Glutamatergic neuron (in vitro differentiated cells): ENCODE results near the gene ANO4. TPM values are rescaled to one million over a fixed set of nuclear protein-coding genes. Genes with fewer than 3 reads are reported as not detected.
"Not testable (repeated sequence)": the region's sequence is repeated elsewhere in the genome, so short reads cannot be mapped to it uniquely, and the experiment has no call there.

ENCODE experiments used
- DNase-seq: peaks from one replicate; pipeline ENCODE4 v3.0.0; 2022
- H3K27ac Mint-ChIP-seq: one replicate; pipeline ENCODE4 v1.8.0; 2020; ENCODE audit warnings: mild to moderate bottlenecking, mixed read lengths, inconsistent platforms; ENCODE audit not compliant: unreplicated experiment
- H3K27me3 Mint-ChIP-seq: one replicate; pipeline ENCODE4 v1.8.0; 2020; ENCODE audit warnings: mild to moderate bottlenecking, moderate library complexity, mixed read lengths, inconsistent platforms; ENCODE audit not compliant: unreplicated experiment
- H3K36me3 Mint-ChIP-seq: one replicate; pipeline ENCODE4 v1.8.0; 2020; ENCODE audit warnings: mild to moderate bottlenecking, mixed read lengths, inconsistent platforms; ENCODE audit not compliant: unreplicated experiment
- H3K4me1 Mint-ChIP-seq: one replicate; pipeline ENCODE4 v1.8.0; 2020; ENCODE audit warnings: mild to moderate bottlenecking, low read depth, mixed read lengths, inconsistent platforms; ENCODE audit not compliant: unreplicated experiment
- H3K4me3 Mint-ChIP-seq: one replicate; pipeline ENCODE4 v1.8.0; 2020; ENCODE audit warnings: mild to moderate bottlenecking, mixed read lengths, inconsistent platforms; ENCODE audit not compliant: unreplicated experiment
- H3K9me3 Mint-ChIP-seq: one replicate; pipeline ENCODE4 v1.8.0; 2020; ENCODE audit warnings: mild to moderate bottlenecking, moderate library complexity, mixed read lengths, inconsistent platforms; ENCODE audit not compliant: unreplicated experiment
- total RNA-seq: library from RNA; stranded (reverse); fragmentation: NEBNext Ultra II Directional; extraction: Animal tissue kit (Norgen Biotek cat#: 25700); gene quantifications from one replicate; pipeline ENCODE4 v1.2.1, GENCODE V29; 2021; ENCODE audit not compliant: unreplicated experiment
- TF ChIP-seq, protein P1 (sequence below): fragments of 200-600 bp; sonication (generic); IDR thresholded peaks from one replicate; pipeline ENCODE4 v1.5.0; 2021; ENCODE audit not compliant: partially characterized antibody, unreplicated experiment

Gene ANO4
- total RNA-seq, 1 donor from 2014 or later, result 38.0 TPM

GRCh38 chr12:100920493-100920892 lies 125.9 kb downstream of the ANO4 start:
- Mint-ChIP-seq H3K27ac (no peak overlapping the region), H3K9me3 (no peaks in the 10 kb centered on the region)
- TF ChIP-seq, protein P1, sequence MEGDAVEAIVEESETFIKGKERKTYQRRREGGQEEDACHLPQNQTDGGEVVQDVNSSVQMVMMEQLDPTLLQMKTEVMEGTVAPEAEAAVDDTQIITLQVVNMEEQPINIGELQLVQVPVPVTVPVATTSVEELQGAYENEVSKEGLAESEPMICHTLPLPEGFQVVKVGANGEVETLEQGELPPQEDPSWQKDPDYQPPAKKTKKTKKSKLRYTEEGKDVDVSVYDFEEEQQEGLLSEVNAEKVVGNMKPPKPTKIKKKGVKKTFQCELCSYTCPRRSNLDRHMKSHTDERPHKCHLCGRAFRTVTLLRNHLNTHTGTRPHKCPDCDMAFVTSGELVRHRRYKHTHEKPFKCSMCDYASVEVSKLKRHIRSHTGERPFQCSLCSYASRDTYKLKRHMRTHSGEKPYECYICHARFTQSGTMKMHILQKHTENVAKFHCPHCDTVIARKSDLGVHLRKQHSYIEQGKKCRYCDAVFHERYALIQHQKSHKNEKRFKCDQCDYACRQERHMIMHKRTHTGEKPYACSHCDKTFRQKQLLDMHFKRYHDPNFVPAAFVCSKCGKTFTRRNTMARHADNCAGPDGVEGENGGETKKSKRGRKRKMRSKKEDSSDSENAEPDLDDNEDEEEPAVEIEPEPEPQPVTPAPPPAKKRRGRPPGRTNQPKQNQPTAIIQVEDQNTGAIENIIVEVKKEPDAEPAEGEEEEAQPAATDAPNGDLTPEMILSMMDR, result no peak

GRCh38 chr12:100926669-100927248 lies 132.2 kb downstream of the ANO4 start:
- TF ChIP-seq, protein P1, result no peak
- Mint-ChIP-seq H3K4me1 (no peaks in the 10 kb centered on the region), H3K4me3 (no peak overlapping the region), H3K27ac (no peak overlapping the region), H3K36me3 (no peaks in the 10 kb centered on the region), H3K27me3 (no peaks in the 10 kb centered on the region), H3K9me3 (no peaks in the 10 kb centered on the region)
- peak; percentile 19 for DNase-seq

More at GRCh38 chr12:100920493-100920892, 125.9 kb downstream of the ANO4 start:
- Mint-ChIP-seq H3K4me3 (no peak overlapping the region), H3K36me3 (no peaks in the 10 kb centered on the region), H3K4me1 (no peaks in the 10 kb centered on the region), H3K27me3 (no peaks in the 10 kb centered on the region)
- DNase-seq, result no peak

DNA sequence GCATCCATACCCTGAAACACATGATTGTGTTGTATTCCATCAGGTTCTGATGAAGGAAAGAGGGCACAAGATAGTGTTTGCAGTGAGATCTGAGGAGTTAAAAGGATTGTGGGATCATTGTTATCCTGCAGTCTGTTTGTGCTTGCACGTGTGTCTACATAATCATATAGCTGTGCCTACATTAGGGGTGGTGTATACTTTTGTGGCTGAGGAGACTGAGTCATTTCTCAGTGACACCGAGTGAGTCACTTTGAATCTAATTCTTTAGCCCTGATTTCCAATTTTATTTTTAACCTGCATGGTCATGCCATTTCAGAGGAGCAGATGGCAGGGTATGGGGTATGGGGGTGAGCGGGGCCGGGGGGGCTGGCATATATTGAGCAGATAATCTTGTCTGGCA lies 133.2 kb downstream of the ANO4 start:
- no peaks in the 10 kb centered on the region for H3K4me1 Mint-ChIP-seq
- H3K4me3 Mint-ChIP-seq, result no peak overlapping the region
- TF ChIP-seq, protein P1, result no peak
- no peaks in the 10 kb centered on the region for H3K9me3 Mint-ChIP-seq
- no peaks in the 10 kb centered on the region for H3K36me3 Mint-ChIP-seq
- DNase-seq, result no peak
- no peaks in the 10 kb centered on the region for H3K27me3 Mint-ChIP-seq
- no peak overlapping the region for H3K27ac Mint-ChIP-seq

DNA sequence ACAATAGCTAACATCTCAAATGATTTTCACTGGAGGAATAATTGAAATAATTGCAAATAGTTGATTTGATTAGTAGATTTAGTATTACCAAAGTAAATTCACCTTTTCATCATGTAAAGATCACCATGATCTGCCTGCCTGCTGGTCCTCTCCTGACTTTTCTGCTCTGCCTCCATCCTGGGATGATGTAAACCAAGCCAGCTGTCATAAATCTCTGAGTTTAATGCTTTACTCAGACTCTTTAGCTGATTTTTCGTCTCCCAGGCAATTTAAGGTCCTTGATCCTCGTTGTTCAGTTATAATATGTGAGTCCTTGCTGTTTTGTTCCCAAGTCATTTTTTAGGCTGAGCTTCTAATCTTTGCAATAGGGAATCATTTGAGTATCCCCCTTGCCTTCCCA lies 138.0 kb downstream of the ANO4 start:
- Mint-ChIP-seq H3K4me3 (no peak overlapping the region), H3K36me3 (no peaks in the 10 kb centered on the region), H3K9me3 (no peaks in the 10 kb centered on the region), H3K27ac (no peak overlapping the region), H3K27me3 (no peaks in the 10 kb centered on the region), H3K4me1 (no peaks in the 10 kb centered on the region)
- TF ChIP-seq, protein P1, result no peak
- DNase-seq, result no peak

- not testable (repeated sequence) for H3K9me3 Mint-ChIP-seq, H3K27me3 Mint-ChIP-seq, H3K27ac Mint-ChIP-seq, H3K36me3 Mint-ChIP-seq, H3K4me1 Mint-ChIP-seq, H3K4me3 Mint-ChIP-seq, DNase-seq
Observed at GRCh38 chr12:100933531-100933930, 139.0 kb downstream of the ANO4 start.
